Measurements from ENCODE around the gene ARID5B. TPM values are rescaled to one million over a fixed set of nuclear protein-coding genes. Genes with fewer than 3 reads are reported as not detected.

ARID5B gene
- total RNA-seq, 1 experiment from 2014 or later, result 0.04 TPM

DNA sequence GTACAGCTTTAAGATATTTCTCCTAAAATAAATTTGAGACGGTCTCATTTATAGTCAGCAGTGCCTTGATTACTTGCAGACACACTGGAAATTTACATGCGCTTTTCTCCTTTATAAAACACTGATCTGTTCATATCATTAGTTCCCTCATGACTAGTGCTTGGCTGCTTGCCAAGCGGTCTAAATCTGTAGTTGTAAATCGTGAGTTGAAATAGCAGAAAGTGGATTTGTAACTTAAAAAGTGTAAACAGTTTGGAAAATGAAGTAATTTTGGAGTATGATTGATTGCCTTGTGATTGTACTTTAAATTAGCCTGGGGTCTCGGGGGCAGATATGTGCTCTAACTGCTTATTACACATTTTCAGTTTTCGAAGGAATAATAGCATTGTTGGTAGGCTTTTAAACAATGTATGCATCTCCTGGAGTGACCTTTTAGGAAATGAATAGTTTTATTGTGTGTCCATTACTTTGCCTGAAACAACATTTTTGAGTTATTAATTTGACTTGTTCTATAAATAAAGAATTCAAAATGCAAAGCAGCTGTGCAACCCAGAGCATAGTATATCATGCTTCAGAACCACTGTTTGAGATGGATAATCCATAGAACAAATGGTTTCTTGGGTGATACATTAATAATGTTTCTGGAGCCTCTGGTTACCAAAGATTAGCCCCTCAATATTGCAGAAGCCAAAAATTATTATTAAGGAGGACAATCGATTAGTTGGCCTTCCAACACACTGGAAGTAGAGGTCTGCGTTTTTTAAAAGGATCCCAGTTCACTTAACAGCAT lies 73.3 kb downstream of the ARID5B start:
- TF ChIP-seq, protein P1, sequence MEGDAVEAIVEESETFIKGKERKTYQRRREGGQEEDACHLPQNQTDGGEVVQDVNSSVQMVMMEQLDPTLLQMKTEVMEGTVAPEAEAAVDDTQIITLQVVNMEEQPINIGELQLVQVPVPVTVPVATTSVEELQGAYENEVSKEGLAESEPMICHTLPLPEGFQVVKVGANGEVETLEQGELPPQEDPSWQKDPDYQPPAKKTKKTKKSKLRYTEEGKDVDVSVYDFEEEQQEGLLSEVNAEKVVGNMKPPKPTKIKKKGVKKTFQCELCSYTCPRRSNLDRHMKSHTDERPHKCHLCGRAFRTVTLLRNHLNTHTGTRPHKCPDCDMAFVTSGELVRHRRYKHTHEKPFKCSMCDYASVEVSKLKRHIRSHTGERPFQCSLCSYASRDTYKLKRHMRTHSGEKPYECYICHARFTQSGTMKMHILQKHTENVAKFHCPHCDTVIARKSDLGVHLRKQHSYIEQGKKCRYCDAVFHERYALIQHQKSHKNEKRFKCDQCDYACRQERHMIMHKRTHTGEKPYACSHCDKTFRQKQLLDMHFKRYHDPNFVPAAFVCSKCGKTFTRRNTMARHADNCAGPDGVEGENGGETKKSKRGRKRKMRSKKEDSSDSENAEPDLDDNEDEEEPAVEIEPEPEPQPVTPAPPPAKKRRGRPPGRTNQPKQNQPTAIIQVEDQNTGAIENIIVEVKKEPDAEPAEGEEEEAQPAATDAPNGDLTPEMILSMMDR (conservative IDR thresholded peaks at IDR 0.05), result no peak
- no peak overlapping the region for H2BK15ac ChIP-seq (ENCODE audit: low read depth, low read length)
- no peak overlapping the region; a peak in 1 of 7 replicates for H3K27ac Mint-ChIP-seq

More for the DNA sequence above, 73.3 kb downstream of the ARID5B start:
- Histone ChIP-seq H3K9me3 (ENCODE audit: control insufficient read depth, low read depth, low read length) (no peaks in the 10 kb centered on the region), H3K56ac (ENCODE audit: insufficient read length, low read depth, low read length) (no peak overlapping the region), H4K8ac (replicated peaks; ENCODE audit: insufficient read length, low read depth, low read length) (no peak overlapping the region), H4K91ac (ENCODE audit: insufficient read length, low read depth, low read length) (no peak overlapping the region), H3K18ac (ENCODE audit: insufficient read length, low read depth, low read length) (no peak overlapping the region), H2BK20ac (ENCODE audit: low read depth, low read length, poor library complexity, severe bottlenecking) (no peak overlapping the region), H3K4me2 (ENCODE audit: insufficient read depth, insufficient read length, low read length) (no peak overlapping the region), H2AFZ (ENCODE audit: low read length) (no peak overlapping the region), H3K14ac (ENCODE audit: insufficient read depth, low read length) (no peak overlapping the region), H4K20me1 (ENCODE audit: control insufficient read depth, insufficient read depth, insufficient read length) (no peaks in the 10 kb centered on the region), H3K27ac (ENCODE audit: insufficient read length, low read depth, low read length) (no peak overlapping the region), H4K5ac (ENCODE audit: insufficient read length, low read depth, low read length) (no peak overlapping the region), H3K23ac (ENCODE audit: insufficient read length, low read depth, low read length) (no peak overlapping the region), H3K79me1 (ENCODE audit: insufficient read depth, low read depth, low read length, poor library complexity, severe bottlenecking) (no peaks in the 10 kb centered on the region), H2AK5ac (ENCODE audit: insufficient read length, low read length) (no peak overlapping the region), H2BK12ac (ENCODE audit: insufficient read length, low read depth, low read length) (no peak overlapping the region), H3K23me2 (ENCODE audit: insufficient read length, low read depth, low read length, poor library complexity, severe bottlenecking) (no peaks in the 10 kb centered on the region), H3K9ac (ENCODE audit: extremely low read depth, insufficient read length, low read length) (no peak overlapping the region), H3K79me2 (ENCODE audit: insufficient read depth, low read length) (no peaks in the 10 kb centered on the region), H3T11ph (ENCODE audit: low read length) (no peak overlapping the region), H3K4me1 (ENCODE audit: insufficient read depth, low read length) (no peaks in the 10 kb centered on the region; the same call in 1 of the 2 replicates), H2BK5ac (ENCODE audit: insufficient read length, low read length) (no peak overlapping the region), H3K27me3 (ENCODE audit: insufficient read depth, low read length) (no peaks in the 10 kb centered on the region), H2BK120ac (ENCODE audit: low read depth, low read length, poor library complexity, severe bottlenecking) (no peak overlapping the region), H3K4ac (ENCODE audit: low read depth, low read length) (no peak overlapping the region)
- H3K4me1 Mint-ChIP-seq, result peaks cover 0 to 3% of the 10 kb centered on the region in 2 experiments; a peak in 1 of 4 replicates
- H3K4me3 Mint-ChIP-seq, result no peak overlapping the region
- DNase-seq, result no peak
- H3K36me3 Mint-ChIP-seq (ENCODE audit: insufficient read depth in 1 of 3, low read depth in 3 of 3), result no peaks in the 10 kb centered on the region; a peak in 1 of 7 replicates
- no peaks in the 10 kb centered on the region for H3K27me3 Mint-ChIP-seq (ENCODE audit: low read depth)
- 100% methylated on average over 1 of the region's 8 CpGs for WGBS (ENCODE audit: extremely low coverage, insufficient read length, low lambda C conversion rate)
- peaks cover 0 to 3% of the 10 kb centered on the region in 2 experiments; a peak in 2 of 5 replicates for H3K9me3 Mint-ChIP-seq
